HG03196 (cell line): ENCODE data around the gene SIDT2.

ENCODE experiments used
- ATAC-seq: cut with Tn5 transposase; IDR thresholded peaks from one replicate; pipeline ENCODE4 v1.9.1; 2021; ENCODE audit not compliant: unreplicated experiment

SIDT2 gene

DNA sequence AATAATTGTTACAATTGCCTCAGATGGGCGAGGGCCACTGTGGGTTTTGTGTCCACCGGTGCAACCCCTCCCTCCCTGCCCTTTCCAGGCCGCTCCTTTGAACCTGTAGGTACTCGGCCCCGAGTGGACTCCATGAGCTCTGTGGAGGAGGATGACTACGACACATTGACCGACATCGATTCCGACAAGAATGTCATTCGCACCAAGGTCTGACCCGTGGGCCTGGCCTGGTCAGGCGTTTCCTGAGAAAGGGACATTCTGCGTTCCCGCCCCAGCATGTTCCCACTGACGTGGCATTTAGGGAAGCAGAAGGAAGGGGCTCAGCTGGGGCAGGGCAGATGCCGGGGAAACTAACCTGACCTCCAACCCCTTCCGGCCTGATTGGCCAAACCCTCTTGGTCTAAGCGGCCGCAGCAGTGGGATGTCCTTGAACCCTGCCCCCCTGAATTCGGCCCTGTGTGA lies 10.1 kb downstream of the SIDT2 start:
- no peak for ATAC-seq

DNA sequence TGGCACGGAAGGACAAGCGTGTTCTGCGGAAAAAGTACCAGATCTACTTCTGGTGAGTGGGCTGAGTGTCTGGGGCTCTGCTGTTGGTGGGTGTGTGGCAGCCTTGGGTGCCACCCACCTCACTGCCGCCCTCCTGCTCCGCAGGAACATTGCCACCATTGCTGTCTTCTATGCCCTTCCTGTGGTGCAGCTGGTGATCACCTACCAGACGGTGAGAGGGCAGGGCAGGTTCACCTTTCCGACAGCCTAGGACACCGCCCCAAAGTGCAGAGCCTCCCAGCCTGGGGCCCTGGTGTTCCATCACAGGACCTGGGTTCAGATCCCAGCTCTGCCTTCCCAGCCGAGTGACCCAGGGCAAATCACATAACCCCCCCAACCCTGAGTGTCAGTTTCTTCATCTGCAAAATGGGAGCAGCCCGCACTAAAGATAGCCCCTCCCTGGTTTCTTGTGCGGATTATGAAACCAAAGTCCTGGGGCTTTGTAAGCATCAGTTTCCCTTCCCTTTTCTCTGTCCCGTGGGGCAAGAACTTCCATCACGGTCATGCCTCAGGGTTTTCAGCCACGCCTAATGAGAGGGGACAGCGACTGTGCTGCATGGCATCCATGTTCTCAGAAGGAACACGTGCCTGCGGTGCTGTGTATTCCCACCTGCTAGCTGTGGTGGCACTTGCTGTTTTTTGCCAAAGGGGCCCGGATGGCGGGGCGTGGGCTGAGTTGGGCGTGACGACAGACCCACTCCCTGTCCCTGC lies 10.8 kb downstream of the SIDT2 start:
- no peak for ATAC-seq

DNA sequence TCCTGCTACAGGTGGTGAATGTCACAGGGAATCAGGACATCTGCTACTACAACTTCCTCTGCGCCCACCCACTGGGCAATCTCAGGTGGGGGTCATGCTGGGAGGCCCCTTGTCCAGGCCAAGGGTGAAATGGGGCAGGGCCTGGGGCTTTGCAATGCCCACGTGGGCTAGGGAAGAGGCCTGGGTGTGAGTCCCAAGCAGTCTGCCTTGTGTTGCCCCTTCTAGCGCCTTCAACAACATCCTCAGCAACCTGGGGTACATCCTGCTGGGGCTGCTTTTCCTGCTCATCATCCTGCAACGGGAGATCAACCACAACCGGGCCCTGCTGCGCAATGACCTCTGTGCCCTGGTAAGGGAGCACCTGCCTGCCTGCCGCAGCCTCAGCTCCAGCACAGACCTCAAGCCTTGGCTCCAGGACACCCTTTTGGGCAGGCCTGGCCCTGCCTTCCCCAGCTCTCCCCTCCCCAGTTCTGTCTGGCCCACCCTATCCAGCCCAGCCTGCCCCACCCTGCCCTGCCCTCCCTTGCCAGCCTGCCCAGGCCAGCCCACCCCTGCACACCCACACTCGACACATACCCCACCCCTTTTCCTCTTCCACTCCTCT lies 11.5 kb downstream of the SIDT2 start:
- no peak for ATAC-seq

DNA sequence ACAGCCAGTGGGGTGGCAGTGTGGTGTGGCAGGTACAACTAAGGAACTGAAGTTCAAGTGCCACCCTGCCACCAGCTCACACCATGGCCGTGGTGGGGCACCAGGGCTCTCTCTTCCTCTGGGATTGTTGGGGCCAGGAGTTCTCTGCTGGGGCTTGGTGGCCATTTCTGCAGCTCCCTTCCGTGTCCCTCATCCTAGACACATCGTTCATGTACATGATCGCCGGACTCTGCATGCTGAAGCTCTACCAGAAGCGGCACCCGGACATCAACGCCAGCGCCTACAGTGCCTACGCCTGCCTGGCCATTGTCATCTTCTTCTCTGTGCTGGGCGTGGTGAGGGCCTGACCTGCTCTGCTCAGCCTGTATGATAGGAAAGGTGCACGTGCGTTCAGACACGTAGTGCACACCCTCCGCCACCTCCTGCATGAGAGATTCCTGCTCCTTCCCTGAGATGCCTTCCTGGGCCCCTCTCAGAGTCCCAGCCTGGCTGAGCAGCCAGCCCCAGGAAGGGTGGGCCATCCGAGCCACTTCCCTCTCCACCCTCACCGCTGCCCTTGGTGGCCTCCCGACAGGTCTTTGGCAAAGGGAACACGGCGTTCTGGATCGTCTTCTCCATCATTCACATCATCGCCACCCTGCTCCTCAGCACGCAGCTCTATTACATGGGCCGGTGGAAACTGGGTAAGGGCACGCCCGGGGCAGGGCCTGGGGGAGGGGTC lies 13.3 kb downstream of the SIDT2 start:
- ATAC-seq, result no peak

GRCh38 chr11:117192401-117192875 lies 13.9 kb downstream of the SIDT2 start:
- ATAC-seq, result no peak

DNA sequence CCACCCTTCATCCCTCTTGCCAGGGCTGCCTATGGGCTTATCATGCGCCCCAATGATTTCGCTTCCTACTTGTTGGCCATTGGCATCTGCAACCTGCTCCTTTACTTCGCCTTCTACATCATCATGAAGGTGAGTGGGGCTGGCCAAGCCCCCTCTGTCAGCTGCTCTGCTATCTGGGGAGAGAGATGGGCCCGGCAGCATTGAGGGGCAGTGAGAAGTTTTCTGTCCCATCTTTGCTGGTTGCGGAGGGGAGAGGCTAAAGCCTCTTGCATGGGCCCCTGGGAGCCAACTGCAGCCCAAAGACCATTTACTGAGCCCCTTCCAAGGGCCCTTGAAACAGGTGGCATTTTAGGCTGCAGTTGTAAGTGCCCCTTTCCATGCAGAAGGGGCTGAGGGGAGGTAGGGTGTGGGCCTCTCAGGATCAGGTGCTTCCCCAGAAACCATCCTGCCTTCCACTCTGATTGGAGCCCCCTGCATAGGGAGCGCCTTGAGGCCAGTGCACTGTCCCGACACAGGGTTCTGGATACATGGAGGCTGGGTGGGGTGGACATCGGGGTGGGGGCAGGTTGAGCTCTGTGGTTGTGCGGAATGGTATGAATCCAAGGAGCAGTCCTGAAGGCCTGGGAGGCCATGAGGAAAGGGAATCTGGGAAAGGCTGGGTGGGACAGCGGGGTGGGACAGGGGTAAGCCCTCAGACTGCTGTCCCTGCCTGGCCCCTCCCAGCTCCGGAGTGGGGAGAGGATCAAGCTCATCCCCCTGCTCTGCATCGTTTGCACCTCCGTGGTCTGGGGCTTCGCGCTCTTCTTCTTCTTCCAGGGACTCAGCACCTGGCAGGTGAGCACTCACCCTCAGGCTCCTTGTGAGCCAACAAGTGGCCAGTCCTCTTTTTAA lies 14.8 kb downstream of the SIDT2 start:
- no peak for ATAC-seq

- no peak for ATAC-seq
Observed at GRCh38 chr11:117194267-117194666, 15.7 kb downstream of the SIDT2 start.

DNA sequence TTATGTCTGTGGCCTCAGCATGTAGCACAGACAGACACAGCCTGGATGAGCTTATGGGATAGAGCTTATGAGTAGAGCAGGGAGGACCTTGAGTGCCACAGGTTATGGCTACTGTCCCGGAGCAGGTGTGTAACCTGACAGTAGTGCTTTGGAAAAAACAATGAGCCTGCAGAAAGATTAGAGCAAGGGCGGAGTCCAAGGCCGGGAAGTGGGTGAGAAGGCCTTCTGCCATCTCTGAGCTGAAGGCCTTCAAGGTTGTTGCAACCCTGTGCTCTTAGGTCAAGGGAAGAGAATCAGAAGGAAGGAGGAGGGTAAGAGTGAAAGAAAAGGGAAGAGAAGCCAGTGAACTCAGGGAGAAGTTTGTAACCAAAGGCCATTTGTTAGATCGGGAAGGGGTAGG lies 16.7 kb downstream of the SIDT2 start:
- ATAC-seq, result no peak

DNA sequence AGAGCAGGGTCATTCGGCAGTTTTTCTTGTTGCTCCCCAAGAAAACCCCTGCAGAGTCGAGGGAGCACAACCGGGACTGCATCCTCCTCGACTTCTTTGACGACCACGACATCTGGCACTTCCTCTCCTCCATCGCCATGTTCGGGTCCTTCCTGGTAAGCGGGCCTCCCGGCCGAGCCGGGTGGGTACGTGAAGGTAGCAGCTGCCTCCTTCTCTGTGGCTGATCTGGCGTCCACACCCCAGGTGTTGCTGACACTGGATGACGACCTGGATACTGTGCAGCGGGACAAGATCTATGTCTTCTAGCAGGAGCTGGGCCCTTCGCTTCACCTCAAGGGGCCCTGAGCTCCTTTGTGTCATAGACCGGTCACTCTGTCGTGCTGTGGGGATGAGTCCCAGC lies 17.2 kb downstream of the SIDT2 start:
- no peak for ATAC-seq

DNA sequence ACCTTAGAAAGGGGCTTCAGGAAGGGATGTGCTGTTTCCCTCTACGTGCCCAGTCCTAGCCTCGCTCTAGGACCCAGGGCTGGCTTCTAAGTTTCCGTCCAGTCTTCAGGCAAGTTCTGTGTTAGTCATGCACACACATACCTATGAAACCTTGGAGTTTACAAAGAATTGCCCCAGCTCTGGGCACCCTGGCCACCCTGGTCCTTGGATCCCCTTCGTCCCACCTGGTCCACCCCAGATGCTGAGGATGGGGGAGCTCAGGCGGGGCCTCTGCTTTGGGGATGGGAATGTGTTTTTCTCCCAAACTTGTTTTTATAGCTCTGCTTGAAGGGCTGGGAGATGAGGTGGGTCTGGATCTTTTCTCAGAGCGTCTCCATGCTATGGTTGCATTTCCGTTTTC lies 18.5 kb downstream of the SIDT2 start:
- ATAC-seq, result no peak

DNA sequence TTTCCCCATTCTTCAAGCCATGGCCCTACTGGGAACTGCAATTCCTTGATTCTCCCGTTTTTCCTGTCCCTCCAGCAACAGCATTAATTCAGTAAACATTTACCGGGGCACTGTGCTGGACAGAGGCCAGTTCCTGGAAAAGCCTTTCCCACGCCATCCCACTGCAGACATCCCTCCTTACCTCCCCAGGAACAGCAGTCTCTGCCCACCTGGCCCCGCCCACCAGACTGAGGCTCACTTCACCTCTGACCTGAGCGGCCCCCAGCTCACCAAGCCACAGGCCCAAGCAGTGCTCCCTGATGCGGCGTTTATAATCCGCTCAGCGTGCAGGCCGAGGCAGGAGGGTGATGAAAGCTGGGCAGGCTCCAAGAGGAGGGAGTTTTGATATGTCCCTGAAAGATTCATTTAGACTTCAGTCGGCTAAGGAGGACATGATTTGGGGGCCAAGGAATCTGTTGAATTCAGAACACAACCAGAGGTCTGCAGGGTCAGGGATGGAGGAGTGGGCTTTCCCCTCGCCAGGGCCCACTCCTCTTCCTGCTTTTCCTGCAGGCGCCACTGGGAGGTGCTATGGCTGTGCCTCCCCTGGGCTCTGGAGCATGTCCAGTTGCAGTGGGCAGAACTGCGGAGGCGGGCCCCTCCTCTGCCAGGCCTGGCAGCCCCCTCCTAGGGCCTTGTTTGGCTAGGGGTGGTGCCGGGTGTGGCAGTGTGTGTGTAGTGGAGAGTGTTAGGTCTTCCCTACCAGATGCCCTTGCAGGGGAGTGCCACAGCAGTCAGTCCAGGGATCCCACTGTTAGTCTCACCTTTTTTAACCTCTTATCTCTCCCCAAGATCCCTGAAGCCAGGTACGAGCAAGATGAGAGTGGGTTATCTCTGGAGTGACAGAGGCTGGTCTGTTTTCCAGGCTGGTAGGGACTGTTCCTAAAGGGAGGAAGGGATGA lies 19.2 kb downstream of the SIDT2 start:
- no peak for ATAC-seq

- ATAC-seq, result no peak
Observed at GRCh38 chr11:117198613-117199012, 20.1 kb downstream of the SIDT2 start.

- no peak for ATAC-seq
Observed at GRCh38 chr11:117199053-117199915, 20.7 kb downstream of the SIDT2 start, which contains the start of gene TAGLN. Gene TAGLN (plus strand): TSS chr11:117199370. CDS start chr11:117203014, 3,644 bp downstream.

GRCh38 chr11:117199916-117200812 lies 21.6 kb downstream of the SIDT2 start:
- ATAC-seq, result no peak

- ATAC-seq, result no peak
Observed at GRCh38 chr11:117200813-117201657, 22.5 kb downstream of the SIDT2 start.

- ATAC-seq, result no peak
Observed at GRCh38 chr11:117201658-117202305, 23.2 kb downstream of the SIDT2 start.
